K562 (cell line): ENCODE measurements around the gene FOXL2NB. TPM values are rescaled to one million over a fixed set of nuclear protein-coding genes. Genes with fewer than 3 reads are reported as not detected.

Experiments used
- ATF6 ChIP-seq: sonication (generic); formaldehyde crosslinking; IDR thresholded peaks from 2 replicates; pipeline ENCODE4 v1.4.0; 2020; ENCODE audit warnings: mild to moderate bottlenecking, missing genetic modification reagents
- ATF7 ChIP-seq: fragments of 450-650 bp; IDR thresholded peaks from 2 replicates; pipeline ENCODE4 v1.7.1; 2014; ENCODE audit warnings: mild to moderate bottlenecking, moderate library complexity
- CHD4 ChIP-seq: fragments of 200-600 bp; sonication (generic); IDR thresholded peaks from 3 replicates; pipeline ENCODE4 v1.6.1; 2012; ENCODE audit warnings: low read depth, mild to moderate bottlenecking, mixed read lengths, low read length, inconsistent platforms; ENCODE audit not compliant: insufficient read depth, insufficient replicate concordance, poor library complexity, severe bottlenecking
- ESRRA ChIP-seq: fragments of 450-650 bp; IDR thresholded peaks from 2 replicates; pipeline ENCODE4 v1.6.1; 2014; ENCODE audit warnings: low read depth, mild to moderate bottlenecking, moderate library complexity, borderline replicate concordance
- ETV5 ChIP-seq: sonication (generic); formaldehyde crosslinking; IDR thresholded peaks from 2 replicates; pipeline ENCODE4 v1.4.0; 2020; ENCODE audit warnings: low read depth, mild to moderate bottlenecking, missing genetic modification reagents
- ETV6 ChIP-seq, 3 experiments: fragments of 150-350 bp in 1 of 3; sonication (generic) in 1 of 3; formaldehyde crosslinking in 1 of 3; IDR thresholded peaks; 2 replicates each; pipeline versions ENCODE4 v1.6.1 to v1.8.0; 2014 to 2022; ENCODE audit warnings: borderline replicate concordance in 2 of 3, low read depth in 2 of 3, antibody characterized with exemption in 1 of 3, low read length in 1 of 3, mild to moderate bottlenecking in 1 of 3, missing genetic modification reagents in 1 of 3
- FOXM1 ChIP-seq, 2 experiments: fragments of 450-650 bp in 1 of 2; sonication (generic) in 1 of 2; formaldehyde crosslinking in 1 of 2; IDR thresholded peaks; 2 replicates each; pipeline versions ENCODE4 v1.6.1 to v1.9.0; 2017 to 2022; ENCODE audit warnings: low read depth in 2 of 2, mild to moderate bottlenecking in 2 of 2, missing genetic modification reagents in 1 of 2, moderate library complexity in 1 of 2
- HEY1 ChIP-seq: fragments of 250-450 bp; sonication (Bioruptor Pico); IDR thresholded peaks from 2 replicates; pipeline ENCODE4 v1.5.0; 2020; ENCODE audit warnings: mild to moderate bottlenecking, moderate library complexity, borderline replicate concordance
- MTA3 ChIP-seq: fragments of 450-650 bp; formaldehyde crosslinking; IDR thresholded peaks from 2 replicates; pipeline ENCODE4 v1.6.1; 2017; ENCODE audit warnings: mild to moderate bottlenecking, borderline replicate concordance
- NR4A1 ChIP-seq, 2 experiments: fragments of 250-450 bp in 1 of 2; fragments of 450-650 bp in 1 of 2; sonication (Bioruptor Pico) in 1 of 2; IDR thresholded peaks; 2 replicates each; pipeline versions ENCODE4 v1.4.0 to v1.6.1; 2016 to 2020; ENCODE audit warnings: mild to moderate bottlenecking in 2 of 2, missing compliant biosample characterization in 1 of 2, missing genetic modification characterization in 1 of 2, moderate library complexity in 1 of 2
- RB1 ChIP-seq: fragments of 450-650 bp; IDR thresholded peaks from 2 replicates; pipeline ENCODE4 v1.6.1; 2017; ENCODE audit warnings: low read depth, mild to moderate bottlenecking
- RFX7 ChIP-seq: fragments of 250-450 bp; sonication (Bioruptor Pico); IDR thresholded peaks from 2 replicates; pipeline ENCODE4 v1.5.1; 2021; ENCODE audit warnings: mild to moderate bottlenecking
- TAL1 ChIP-seq: fragments of 450-650 bp; IDR thresholded peaks from 2 replicates; pipeline ENCODE4 v1.6.1; 2016; ENCODE audit warnings: mild to moderate bottlenecking
- TFAM ChIP-seq: fragments of 250-450 bp; sonication (Bioruptor Pico); conservative IDR thresholded peaks from 2 replicates; pipeline ENCODE4 v1.5.0; 2021; ENCODE audit warnings: mild to moderate bottlenecking, moderate library complexity
- TFAP4 ChIP-seq: sonication (generic); formaldehyde crosslinking; IDR thresholded peaks from 2 replicates; pipeline ENCODE4 v1.8.0; 2022; ENCODE audit warnings: missing genetic modification reagents, mild to moderate bottlenecking, moderate library complexity, borderline replicate concordance
- YY1 ChIP-seq, 3 experiments: IDR thresholded peaks; 2 replicates each; pipeline ENCODE4 v1.6.1; 2011; ENCODE audit warnings: low read length in 2 of 3, mild to moderate bottlenecking in 2 of 3, moderate library complexity in 2 of 3, borderline replicate concordance in 1 of 3, control low read depth in 1 of 3, low read depth in 1 of 3; ENCODE audit not compliant: insufficient read depth in 3 of 3, insufficient replicate concordance in 2 of 3, control insufficient read depth in 1 of 3, insufficient read length in 1 of 3; ENCODE audit errors: extremely low read depth in 1 of 3
- ZNF511 ChIP-seq: sonication (generic); formaldehyde crosslinking; IDR thresholded peaks from 2 replicates; pipeline ENCODE4 v1.8.0; 2022; ENCODE audit warnings: mild to moderate bottlenecking, missing genetic modification reagents
- ZNF740 ChIP-seq, 3 experiments: fragments of 200-800 bp in 1 of 3; sonication (Bioruptor generic) in 1 of 3; sonication (generic) in 1 of 3; formaldehyde crosslinking in 1 of 3; IDR thresholded peaks; 2 replicates each; pipeline versions ENCODE4 v1.6.1 to v1.8.0; 2016 to 2022; ENCODE audit warnings: mild to moderate bottlenecking in 2 of 3, missing compliant biosample characterization in 2 of 3, missing genetic modification characterization in 2 of 3, missing genetic modification reagents in 1 of 3
- polyA plus RNA-seq, 8 experiments: library from polyadenylated mRNA; depleted of rRNA in 4 of 8; stranded (reverse) in 5 of 8; unstranded in 3 of 8; fragments of >200 nt; fragmentation: Nextera tagmentation in 2 of 8; fragmentation: Illumina TruSeq in 1 of 8; extraction: Ambion mirVana in 2 of 8; extraction: Trizol in 1 of 8; gene quantifications; 2 replicates each; pipeline versions ENCODE4 v1.2.1 to v1.2.3, GENCODE V29; 2011 to 2014; ENCODE audit warnings: inconsistent platforms in 1 of 8, missing spikeins in 1 of 8
- total RNA-seq, 7 experiments: library from RNA; depleted of rRNA in 6 of 7; stranded (reverse); fragments of >200 nt in 6 of 7; fragmentation: Illumina TruSeq in 2 of 7; extraction: Trizol in 2 of 7; gene quantifications; 2 replicates each; pipeline versions ENCODE4 v1.2.1 to v1.2.3, GENCODE V29; 2011 to 2021; ENCODE audit warnings: low replicate concordance in 1 of 7

The FOXL2NB gene
- total and polyA plus RNA-seq, 9 of the 15 experiments (the other 6 are each of a cell fraction or from before 2014, with no cell fraction given): 0.71 to 17.4 (median 9.0) TPM

GRCh38 chr3:138944929-138945708 is 1.9 kb upstream of the FOXL2NB start (continued):
- TF ChIP-seq MTA3 (peak; percentile 77; the same call in 1 of the 2 replicates), RFX7 (no peak), ETV6 (IDR thresholded peaks at IDR 0.05; ENCODE audit: borderline replicate concordance in 1 of 2, low read depth in 2 of 2, low read length in 1 of 2) (no peak), ETV6 (CRISPR knock-in tag; IDR thresholded peaks at IDR 0.05; ENCODE audit: borderline replicate concordance) (no peak), ESRRA (peak; percentile 92), TAL1 (no peak), ETV5 (CRISPR knock-in tag) (peak; percentile 49; the same call in 1 of the 2 replicates), ZNF740 (CRISPR knock-in tag; IDR thresholded peaks at IDR 0.05) (no peak), ZNF740 (tag; IDR thresholded peaks at IDR 0.05) (no peak), TFAP4 (CRISPR knock-in tag) (peak; percentile 56; the same call in 1 of the 2 replicates), RB1 (peak; percentile 43; the same call in 1 of the 2 replicates), YY1 (IDR thresholded peaks at IDR 0.05; ENCODE audit: borderline replicate concordance in 1 of 3, control insufficient read depth in 1 of 3, extremely low read depth in 1 of 3, insufficient read depth in 3 of 3, insufficient read length in 1 of 3, insufficient replicate concordance in 2 of 3, low read depth in 1 of 3, low read length in 2 of 3) (peak in 1 of 3 experiments; percentile 44), ZNF511 (CRISPR knock-in tag) (0 out of 2 replicates have a peak, but pooled peaks have one; percentile 46), ATF7 (0 out of 2 replicates have a peak, but pooled peaks have one; percentile 10), CHD4 (peak; percentile 35), NR4A1 (CRISPR knock-in tag; IDR thresholded peaks at IDR 0.05) (no peak), NR4A1 (tag; IDR thresholded peaks at IDR 0.05) (0 out of 2 replicates have a peak, but pooled peaks have one; percentile 29), ATF6 (CRISPR knock-in tag) (no peak), TFAM (CRISPR knock-in tag) (no peak), FOXM1 (IDR thresholded peaks at IDR 0.05; ENCODE audit: low read depth) (no peak), FOXM1 (CRISPR knock-in tag; IDR thresholded peaks at IDR 0.05; ENCODE audit: low read depth) (no peak), HEY1 (CRISPR knock-in tag) (no peak)
